KMS-11 (cell line): ENCODE data around the gene HGS.

Experiments used
- H2AFZ ChIP-seq: fragments of 200-600 bp; sonication (generic); 2 replicates; pipeline ENCODE4 v1.6.1; 2016; ENCODE audit warnings: antibody characterized with exemption, mixed run types, low read depth
- H3K27ac ChIP-seq: fragments of 200-600 bp; sonication (generic); 2 replicates; pipeline ENCODE4 v1.6.1; 2016; ENCODE audit warnings: mild to moderate bottlenecking, mixed run types
- H3K27me3 ChIP-seq: fragments of 200-600 bp; sonication (generic); 2 replicates; pipeline ENCODE4 v1.6.1; 2017; ENCODE audit warnings: mild to moderate bottlenecking, low read depth, mixed run types, moderate library complexity; ENCODE audit not compliant: insufficient read depth
- H3K36me3 ChIP-seq: fragments of 200-600 bp; sonication (generic); 2 replicates; pipeline ENCODE4 v1.6.1; 2017; ENCODE audit warnings: mild to moderate bottlenecking, mixed run types; ENCODE audit not compliant: insufficient read depth
- H3K4me1 ChIP-seq: fragments of 200-600 bp; sonication (generic); 2 replicates; pipeline ENCODE4 v1.6.1; 2016; ENCODE audit warnings: mild to moderate bottlenecking, low read depth, mixed run types; ENCODE audit not compliant: poor library complexity, severe bottlenecking
- H3K4me2 ChIP-seq: fragments of 200-600 bp; sonication (generic); 2 replicates; pipeline ENCODE4 v1.7.0; 2016; ENCODE audit warnings: mild to moderate bottlenecking, mixed run types
- H3K4me3 ChIP-seq: fragments of 200-600 bp; sonication (generic); IDR thresholded peaks from 2 replicates; pipeline ENCODE4 v1.6.1; 2017; ENCODE audit warnings: low read depth, low read length, mixed read lengths; ENCODE audit not compliant: insufficient read depth
- H3K79me2 ChIP-seq: fragments of 200-600 bp; sonication (generic); 2 replicates; pipeline ENCODE4 v1.6.1; 2016; ENCODE audit warnings: low read depth, mixed run types; ENCODE audit not compliant: insufficient read depth
- H3K9ac ChIP-seq: fragments of 200-600 bp; sonication (generic); 2 replicates; pipeline ENCODE4 v1.6.1; 2016; ENCODE audit warnings: mild to moderate bottlenecking, mixed run types
- H4K20me1 ChIP-seq: fragments of 200-600 bp; sonication (generic); 2 replicates; pipeline ENCODE4 v1.6.1; 2016; ENCODE audit warnings: mild to moderate bottlenecking, mixed run types; ENCODE audit not compliant: insufficient read depth
- TF ChIP-seq, protein P1 (sequence below): fragments of 200-600 bp; sonication (generic); conservative IDR thresholded peaks from 2 replicates; pipeline ENCODE4 v1.6.1; 2017; ENCODE audit warnings: low read depth, mild to moderate bottlenecking, antibody characterized with exemption, low read length, moderate library complexity, mixed read lengths

Gene HGS

DNA sequence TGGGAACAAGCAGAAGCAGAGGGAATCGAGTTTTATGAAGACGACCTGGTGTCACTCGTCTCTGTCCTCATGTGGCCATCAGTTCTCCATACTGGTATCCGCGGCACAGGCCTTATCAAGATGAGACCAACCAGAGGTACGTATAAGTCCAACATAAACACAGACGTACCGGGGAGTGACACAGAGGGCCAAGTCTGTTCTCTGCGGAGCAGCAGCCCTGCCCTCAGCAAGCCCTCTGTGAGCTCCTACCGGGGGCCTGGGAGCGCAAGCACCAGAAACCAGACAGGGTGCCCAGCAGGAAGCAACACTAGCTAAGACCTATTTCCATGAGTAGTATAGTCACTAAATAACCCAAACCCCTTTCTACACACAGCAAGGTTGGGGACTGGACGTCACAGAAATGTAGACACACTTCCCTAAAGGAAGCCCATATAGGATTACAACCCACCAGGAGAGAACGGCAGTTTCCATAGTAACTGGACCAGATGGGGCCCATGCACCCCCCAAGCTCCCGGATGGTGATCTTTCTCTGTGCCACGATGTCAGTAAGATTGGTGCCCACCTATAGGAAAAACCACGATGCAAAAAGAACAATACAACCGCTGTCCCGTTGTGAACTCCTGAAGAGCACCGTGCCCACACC, 1.1 kb upstream of the HGS start:
- peaks cover 12% of the 10 kb centered on the region; the same call in 1 of the 2 replicates for H3K36me3 ChIP-seq
- peak overlapping the region; percentile 85; the same call in 1 of the 2 replicates for H3K9ac ChIP-seq
- peaks cover 26% of the 10 kb centered on the region for H3K4me1 ChIP-seq
- peaks cover 55% of the 10 kb centered on the region for H3K79me2 ChIP-seq
- no peaks in the 10 kb centered on the region for H3K27me3 ChIP-seq
- H4K20me1 ChIP-seq = no peaks in the 10 kb centered on the region
- H2AFZ ChIP-seq = peak overlapping the region; percentile 21; the same call in 1 of the 2 replicates
- H3K4me3 ChIP-seq = peak overlapping the region; percentile 3
- TF ChIP-seq, protein P1, sequence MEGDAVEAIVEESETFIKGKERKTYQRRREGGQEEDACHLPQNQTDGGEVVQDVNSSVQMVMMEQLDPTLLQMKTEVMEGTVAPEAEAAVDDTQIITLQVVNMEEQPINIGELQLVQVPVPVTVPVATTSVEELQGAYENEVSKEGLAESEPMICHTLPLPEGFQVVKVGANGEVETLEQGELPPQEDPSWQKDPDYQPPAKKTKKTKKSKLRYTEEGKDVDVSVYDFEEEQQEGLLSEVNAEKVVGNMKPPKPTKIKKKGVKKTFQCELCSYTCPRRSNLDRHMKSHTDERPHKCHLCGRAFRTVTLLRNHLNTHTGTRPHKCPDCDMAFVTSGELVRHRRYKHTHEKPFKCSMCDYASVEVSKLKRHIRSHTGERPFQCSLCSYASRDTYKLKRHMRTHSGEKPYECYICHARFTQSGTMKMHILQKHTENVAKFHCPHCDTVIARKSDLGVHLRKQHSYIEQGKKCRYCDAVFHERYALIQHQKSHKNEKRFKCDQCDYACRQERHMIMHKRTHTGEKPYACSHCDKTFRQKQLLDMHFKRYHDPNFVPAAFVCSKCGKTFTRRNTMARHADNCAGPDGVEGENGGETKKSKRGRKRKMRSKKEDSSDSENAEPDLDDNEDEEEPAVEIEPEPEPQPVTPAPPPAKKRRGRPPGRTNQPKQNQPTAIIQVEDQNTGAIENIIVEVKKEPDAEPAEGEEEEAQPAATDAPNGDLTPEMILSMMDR = no peak
- H3K4me2 ChIP-seq = peak overlapping the region; percentile 85
- no peak overlapping the region for H3K27ac ChIP-seq

DNA sequence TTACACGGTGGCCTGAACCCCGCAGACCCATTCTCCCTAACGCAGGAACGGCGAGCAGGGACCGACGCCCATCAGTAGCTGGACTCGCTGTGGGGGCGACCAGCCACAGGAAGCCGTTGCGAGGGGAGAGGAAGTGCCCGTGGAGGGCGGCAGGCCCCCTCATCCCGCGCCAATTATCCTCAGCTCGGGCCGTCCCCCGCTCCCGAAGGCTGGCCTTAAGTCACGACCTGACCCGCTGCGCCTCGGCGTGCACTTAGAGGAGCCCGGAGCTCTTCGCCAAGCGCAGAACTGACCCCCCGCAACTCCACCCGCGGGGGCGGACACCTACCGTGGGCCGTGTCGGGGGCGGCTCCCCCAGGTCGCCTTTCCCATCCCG, 615 bp upstream of the HGS start:
- H3K27ac ChIP-seq = no peak overlapping the region
- TF ChIP-seq, protein P1 = no peak
- H3K4me3 ChIP-seq = peak overlapping the region; percentile 3
- peak overlapping the region; percentile 85; the same call in 1 of the 2 replicates for H3K9ac ChIP-seq
- peaks cover 12% of the 10 kb centered on the region; the same call in 1 of the 2 replicates for H3K36me3 ChIP-seq
- no peaks in the 10 kb centered on the region for H4K20me1 ChIP-seq
- H3K27me3 ChIP-seq = no peaks in the 10 kb centered on the region
- peaks cover 55% of the 10 kb centered on the region for H3K79me2 ChIP-seq
- peak overlapping the region; percentile 85 for H3K4me2 ChIP-seq
- H3K4me1 ChIP-seq = peaks cover 26% of the 10 kb centered on the region
- H2AFZ ChIP-seq = peak overlapping the region; percentile 21; the same call in 1 of the 2 replicates

DNA sequence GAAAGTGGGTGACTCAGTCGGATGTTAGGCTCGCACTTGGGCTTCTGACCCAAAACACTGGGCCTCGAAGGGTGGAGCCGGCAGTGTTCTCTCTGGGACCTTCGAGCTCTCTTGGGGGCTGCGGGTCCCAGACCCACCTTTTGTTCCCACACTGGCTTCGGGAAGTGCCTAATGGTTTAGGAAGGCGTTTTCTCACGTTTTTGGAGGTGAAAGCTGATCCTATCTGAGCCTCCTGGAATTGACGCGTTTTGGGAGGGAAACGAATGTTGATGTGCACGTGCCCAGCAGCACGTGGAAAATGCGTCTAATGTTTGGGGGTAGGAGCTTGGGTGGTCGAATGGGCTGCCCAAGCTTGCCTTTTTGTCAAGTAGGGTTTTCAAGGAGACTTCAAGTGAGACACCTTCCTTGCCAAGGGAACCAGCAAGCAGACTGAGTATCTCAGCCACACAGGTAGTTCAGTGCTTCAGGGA, 666 bp downstream of the HGS start:
- Histone ChIP-seq H3K27me3 (no peaks in the 10 kb centered on the region), H2AFZ (0 out of 2 replicates have a peak overlapping the region, but pooled peaks have one; percentile 21), H3K4me1 (peaks cover 26% of the 10 kb centered on the region), H3K27ac (peak overlapping the region; percentile 52; the same call in 1 of the 2 replicates), H3K79me2 (peaks cover 55% of the 10 kb centered on the region), H3K36me3 (peaks cover 12% of the 10 kb centered on the region; the same call in 1 of the 2 replicates), H4K20me1 (no peaks in the 10 kb centered on the region), H3K9ac (peak overlapping the region; percentile 85), H3K4me3 (no peak overlapping the region), H3K4me2 (peak overlapping the region; percentile 94)
- TF ChIP-seq, protein P1 = no peak

DNA sequence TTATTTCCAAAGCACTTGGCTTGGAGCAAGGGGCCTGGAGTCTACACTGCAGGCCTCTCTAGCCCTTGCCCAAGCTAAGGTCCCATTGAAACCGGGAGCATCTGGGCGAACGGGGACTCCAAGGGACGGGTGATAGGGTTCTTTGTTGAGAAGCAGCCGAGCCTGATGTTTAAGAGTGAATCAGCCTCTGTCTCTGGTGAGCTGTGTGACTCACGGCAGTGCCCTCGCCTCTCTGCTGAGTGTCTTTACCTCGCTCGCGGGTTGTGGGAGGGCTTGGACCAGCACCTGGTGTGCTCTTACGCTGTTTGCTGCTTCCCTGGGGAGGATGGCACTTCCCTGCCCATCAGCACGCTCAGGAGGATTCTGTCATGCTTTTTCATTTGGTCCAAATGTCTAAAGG, 1.3 kb downstream of the HGS start:
- Histone ChIP-seq H3K4me1 (peaks cover 26% of the 10 kb centered on the region), H3K27ac (no peak overlapping the region), H3K36me3 (peaks cover 12% of the 10 kb centered on the region; the same call in 1 of the 2 replicates), H3K79me2 (peaks cover 55% of the 10 kb centered on the region), H3K27me3 (no peaks in the 10 kb centered on the region), H4K20me1 (no peaks in the 10 kb centered on the region), H2AFZ (no peak overlapping the region), H3K9ac (peak overlapping the region; percentile 85; the same call in 1 of the 2 replicates), H3K4me3 (no peak overlapping the region), H3K4me2 (peak overlapping the region; percentile 94)
- TF ChIP-seq, protein P1 = no peak
